GM18519 (cell line): ENCODE measurements around the gene DHCR24.

Experiments used
- ATAC-seq: cut with Tn5 transposase; IDR thresholded peaks from one replicate; pipeline ENCODE4 v1.9.1; 2021; ENCODE audit warnings: mild to moderate bottlenecking, moderate library complexity; ENCODE audit not compliant: unreplicated experiment, low FRiP score

DHCR24 gene

DNA sequence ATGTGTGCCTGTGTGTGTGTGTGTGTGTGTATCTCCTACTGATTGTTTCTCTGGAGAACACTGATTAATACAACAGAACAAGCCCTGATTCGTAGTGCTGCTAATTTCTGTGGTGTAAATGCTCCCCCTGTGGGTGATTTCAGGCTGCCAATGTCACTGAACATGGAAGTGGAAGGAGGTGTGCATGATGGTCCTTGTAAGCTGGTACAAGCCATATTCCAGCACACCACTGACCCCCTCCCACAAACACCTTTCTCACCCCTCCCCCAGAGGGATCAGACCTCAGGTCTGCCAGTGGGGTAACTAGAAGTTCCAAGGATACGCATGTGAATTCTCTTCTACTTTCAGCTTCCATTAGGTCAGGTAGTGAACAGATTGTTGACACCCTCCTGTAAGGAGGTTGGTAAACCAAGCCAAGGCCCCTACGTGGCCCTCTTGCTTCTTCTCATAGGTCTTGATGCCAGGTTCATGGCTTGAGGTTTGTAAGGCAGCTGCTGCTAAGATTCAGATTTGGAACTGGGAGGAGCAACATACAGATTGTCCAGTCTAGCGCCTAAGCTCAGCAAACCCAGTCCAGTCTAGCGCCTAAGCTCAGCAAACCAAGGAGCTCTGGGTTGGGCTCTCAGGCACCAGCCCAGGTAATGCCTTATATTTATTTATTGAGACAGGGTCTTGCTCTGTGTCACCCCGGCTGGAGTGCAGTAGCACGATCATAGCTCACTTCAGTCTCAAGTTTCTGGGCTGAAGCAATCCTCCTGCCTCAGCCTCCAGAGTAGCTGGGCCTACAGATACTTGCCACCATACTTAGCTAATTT, 38.7 kb downstream of the DHCR24 start:
- ATAC-seq, result no peak

DNA sequence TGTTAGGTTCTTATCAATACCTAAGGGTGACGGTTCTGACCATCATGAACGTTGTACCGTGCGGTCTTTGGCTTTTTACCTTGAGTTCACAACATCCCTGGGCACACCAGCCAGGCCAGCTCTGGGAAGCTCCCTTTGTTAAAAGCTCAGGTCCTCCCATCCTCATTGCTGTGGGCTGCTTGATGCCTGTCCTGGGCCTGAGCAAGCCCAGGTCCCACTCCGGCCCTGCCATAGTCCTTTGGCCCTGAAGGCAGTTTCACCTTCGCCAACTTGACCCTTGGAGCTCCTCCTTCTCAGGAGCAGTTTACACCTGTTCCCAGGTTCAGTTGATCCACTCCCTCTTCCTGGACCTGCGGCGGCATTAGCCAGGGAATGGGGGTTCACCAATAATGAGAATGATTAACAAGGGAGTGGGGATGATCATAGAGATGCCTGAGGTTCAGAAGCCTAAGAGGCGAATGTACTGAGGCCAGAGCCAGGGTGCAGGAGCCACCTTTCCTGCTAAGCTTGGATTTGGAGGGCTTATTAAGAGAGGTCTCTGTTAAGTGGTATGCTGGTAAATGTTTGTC, 40.2 kb downstream of the DHCR24 start:
- ATAC-seq, result no peak

DNA sequence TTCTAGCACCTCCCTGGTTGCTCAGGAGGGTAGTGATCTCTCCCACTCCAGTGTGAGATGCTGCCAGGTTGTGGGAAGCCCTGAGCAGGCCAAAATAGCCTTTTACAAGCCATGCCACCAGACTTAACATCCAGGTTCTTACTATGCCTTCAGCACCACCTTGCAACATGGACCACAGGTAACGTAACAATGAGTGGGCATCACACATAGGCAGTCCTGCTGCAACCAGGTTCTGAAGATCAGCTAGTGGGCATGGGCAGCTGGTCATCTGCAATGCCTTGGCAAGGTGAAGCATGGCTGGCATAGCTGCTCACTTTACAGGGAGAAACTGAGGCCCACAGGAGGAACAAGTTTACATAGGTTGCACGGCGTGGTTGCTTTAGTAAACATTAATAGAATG, 40.7 kb downstream of the DHCR24 start:
- no peak for ATAC-seq

DNA sequence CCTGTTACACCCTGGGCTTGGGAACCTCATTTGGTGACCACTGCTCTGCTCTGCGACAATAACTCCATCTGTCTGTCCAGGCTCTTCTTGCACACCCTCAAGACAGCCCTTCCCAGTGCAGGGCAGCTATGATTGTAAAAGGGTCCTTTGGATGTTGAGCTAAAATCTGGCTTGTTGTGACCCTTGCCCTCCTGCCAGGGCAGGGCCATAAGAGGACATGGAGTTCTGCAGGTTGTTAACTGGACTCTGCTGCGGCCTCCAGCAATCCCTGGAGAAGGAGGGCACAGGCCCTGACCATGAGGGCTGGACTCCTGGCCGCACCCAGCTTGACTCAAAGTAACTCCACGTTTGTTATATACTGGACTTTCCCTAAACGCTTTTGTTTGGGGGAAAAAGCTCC, 41.2 kb downstream of the DHCR24 start:
- no peak for ATAC-seq

DNA sequence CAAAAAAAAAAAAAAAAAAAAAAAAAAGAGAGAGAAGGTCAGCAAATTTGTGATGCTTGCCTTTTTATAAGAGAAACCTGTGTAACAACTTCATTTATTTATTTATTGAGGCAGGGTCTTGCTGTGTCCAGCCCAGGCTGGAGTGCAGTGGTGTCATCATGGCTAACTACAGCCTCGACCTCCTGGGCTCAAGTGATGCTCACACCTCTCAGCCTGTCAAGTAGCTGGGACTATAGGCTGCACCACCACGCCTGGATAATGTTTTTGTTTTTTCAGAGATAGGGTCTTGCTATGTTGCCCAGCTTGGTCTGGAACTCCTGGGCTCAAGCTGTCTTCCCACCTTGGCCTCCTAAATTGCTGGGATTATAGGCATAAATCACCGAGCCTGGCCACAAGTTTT, 42.4 kb downstream of the DHCR24 start:
- no peak for ATAC-seq

DNA sequence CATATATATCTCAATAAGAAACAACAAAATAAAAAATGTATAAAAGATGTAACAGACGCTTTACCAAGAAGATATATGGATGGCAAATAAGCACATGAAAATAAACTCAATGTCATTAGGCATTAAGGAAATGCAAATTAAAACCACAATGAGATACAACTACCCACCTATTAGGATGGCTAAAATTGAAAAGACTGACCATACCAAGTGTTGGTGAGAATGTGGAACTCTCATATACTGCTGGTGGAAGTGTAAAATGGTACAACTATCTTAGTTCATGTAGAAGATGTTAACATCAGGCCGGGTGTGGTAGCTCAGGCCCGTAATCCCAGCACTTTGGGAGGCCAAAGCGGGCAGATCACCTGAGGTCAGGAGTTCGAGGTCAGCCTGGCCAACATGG, 43.5 kb downstream of the DHCR24 start:
- ATAC-seq, result no peak

DNA sequence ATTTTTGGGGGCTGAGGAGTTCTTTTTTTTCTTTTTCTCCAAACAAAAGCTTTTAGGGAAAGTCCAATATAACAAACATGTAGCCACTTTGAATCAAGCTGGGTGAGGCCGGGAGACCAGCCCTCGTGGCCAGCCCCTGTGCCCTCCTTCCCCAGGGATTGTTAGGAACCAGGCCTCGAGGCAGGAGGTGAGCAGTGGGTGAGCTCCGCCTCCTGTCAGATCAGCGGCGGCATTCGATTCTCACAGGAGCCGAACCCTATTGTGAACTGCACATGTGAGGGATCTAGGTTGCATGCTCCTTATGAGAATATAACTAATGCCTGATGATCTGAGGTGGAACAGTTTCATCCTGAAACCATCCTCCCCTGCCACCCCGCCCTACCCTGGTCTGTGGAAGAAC, 44.0 kb downstream of the DHCR24 start:
- ATAC-seq, result no peak

DNA sequence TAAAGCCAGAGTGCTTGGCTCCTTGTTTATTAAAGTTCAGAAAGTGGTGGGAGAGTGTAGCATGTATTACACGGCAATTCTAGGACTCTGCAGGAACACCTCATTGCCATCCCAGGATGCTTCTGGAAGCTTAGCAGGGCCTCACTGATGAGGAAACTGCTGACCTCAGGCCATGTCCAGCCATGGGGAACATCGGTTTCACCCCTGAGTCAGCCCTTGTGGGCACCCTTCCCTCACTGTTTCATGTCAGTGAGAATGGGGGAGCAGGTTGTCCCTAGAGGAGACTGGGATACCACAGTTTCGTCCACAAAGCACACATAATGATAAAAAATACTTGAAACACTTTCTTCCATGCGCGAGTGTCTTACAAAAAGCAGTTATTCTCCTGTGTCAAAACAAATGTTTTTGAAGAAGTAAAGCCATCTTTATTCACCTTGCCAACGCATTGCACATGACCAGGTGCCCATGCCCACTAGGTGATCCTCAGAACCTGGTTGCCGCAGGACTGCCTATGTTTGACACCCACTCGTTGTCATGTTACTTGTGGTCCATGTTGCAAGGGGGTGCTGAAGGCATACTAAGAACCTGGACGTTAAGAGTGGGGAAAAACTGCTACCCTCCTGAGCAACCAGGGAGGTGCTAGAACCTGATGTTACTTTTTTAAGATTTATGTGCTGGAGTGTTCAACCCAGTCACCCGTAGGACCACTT, 44.6 kb downstream of the DHCR24 start:
- ATAC-seq, result no peak

DNA sequence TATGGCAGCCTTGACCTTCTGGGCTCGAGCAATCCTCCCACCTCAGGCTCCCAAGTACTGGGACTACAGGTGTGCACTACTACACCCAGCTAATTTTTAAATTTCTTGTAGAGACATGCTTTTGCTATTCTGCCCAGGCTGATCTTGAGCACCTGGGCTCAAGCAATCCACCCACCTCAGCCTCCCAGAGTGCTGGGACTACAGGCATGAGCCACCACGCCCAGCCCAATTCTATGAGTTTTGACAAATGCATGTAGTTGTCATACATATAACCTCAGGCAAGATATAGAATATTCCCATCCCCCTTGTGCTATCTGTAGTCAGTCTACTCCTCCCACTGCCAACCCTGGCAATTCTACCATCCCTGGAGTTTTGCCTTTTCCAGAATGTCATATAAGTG, 47.2 kb downstream of the DHCR24 start:
- ATAC-seq, result no peak

DNA sequence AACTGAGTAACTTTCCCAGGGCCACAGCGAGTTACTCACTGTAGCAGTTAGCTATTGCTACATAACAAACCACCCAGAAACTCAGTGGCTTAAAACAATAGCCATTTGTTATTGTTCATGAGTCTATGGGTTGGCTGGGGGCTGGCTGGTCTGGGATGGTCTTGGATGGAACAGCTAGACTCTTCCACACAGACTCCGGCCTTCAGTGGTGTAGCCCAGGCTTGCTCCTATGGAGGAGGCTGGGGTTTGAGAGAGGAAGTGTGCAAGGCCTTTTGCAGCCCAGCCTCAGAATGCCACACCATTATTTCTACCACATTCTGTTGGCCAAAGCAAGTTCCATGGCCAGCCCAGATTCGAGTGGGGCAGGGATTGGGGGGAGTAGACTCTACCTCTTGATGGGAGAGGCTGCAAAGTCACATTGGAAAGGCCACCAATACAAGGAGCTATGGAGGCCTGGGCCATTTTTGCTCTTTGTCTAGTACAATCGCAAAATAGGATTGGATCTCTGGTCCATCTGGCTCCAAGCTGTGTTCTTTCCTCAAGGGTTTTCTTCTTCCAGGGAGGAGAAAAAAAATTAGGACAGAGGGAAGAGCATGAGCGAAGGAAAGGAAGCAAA, 48.3 kb downstream of the DHCR24 start:
- no peak for ATAC-seq

DNA sequence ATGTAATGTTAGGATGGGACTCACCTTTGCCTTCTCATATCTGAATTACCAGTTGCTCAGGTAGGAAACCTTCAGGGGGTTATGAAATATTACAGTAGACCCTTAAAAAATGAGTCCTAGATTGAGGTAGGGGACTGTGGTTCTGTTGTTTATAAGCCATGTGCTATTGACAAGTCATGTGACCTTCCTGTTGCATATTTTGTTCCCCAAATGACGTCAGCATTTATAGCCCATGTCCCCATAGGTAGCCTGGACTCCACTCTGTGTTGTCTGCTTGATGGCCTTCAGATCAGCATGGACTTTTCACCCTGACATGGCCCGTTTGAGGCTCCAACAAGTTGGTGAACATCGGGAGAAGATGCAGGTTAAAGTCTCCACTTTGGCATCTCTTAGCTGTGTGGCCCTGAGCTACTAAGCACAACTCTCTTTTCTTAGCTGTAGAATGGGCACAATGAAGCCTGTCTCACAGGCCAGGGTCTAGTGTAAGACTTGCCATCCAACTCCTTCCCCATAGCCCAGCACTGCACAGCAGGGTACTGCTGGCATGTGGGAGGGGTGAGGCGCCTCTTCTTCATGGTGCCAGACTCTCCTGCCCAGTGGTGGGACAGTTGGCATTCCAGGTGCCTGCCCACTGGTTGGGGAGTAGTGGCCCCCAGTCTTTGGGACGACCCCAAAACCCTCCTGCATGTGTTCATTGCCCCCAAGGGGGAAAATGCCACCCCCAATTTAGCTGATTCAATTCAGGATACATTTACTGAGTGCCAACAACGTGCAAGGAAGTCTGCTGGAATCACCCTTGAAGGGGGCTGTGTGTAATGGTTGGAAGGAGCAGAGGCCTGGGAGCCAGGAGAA, 49.8 kb downstream of the DHCR24 start:
- ATAC-seq, result no peak

DNA sequence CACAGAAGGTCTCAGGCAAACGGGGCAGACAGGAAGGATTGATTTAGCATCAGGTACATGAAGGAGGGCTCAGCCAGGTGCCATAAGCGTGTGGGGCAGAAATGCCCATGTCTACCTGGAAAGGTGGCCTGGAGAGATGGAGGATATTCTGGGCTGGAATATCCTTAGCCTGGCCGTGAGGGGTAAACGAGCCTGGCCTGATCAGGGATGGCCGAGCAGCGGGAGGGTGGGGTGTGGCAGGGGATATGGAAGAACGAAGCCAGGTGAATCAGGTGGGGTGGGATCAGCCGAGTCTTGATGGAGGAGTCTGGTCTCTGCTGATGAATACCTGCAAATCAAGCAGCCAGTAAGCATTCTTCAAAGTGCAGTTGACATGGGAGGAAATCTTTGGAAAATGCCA, 50.4 kb downstream of the DHCR24 start:
- no peak for ATAC-seq

DNA sequence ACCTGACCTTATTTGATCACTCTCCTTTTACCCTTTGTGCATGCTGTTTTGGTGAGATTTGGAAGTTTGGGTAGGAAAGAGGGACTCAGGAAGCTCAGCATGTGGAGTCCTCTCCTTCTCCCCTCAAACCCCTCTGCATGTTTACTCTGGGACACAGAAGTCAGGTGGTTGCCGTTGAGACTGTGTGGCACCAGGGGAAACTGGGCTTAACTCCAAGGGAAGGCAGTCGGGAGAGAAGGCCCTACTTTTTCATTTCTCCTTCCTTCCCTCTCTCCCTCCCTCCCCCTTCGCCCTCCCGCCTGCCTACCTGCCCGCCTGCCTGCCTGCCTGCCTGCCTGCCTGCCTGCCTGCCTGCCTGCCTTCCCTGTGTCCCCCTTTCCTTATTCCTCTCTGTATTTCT, 51.0 kb downstream of the DHCR24 start:
- no peak for ATAC-seq

DNA sequence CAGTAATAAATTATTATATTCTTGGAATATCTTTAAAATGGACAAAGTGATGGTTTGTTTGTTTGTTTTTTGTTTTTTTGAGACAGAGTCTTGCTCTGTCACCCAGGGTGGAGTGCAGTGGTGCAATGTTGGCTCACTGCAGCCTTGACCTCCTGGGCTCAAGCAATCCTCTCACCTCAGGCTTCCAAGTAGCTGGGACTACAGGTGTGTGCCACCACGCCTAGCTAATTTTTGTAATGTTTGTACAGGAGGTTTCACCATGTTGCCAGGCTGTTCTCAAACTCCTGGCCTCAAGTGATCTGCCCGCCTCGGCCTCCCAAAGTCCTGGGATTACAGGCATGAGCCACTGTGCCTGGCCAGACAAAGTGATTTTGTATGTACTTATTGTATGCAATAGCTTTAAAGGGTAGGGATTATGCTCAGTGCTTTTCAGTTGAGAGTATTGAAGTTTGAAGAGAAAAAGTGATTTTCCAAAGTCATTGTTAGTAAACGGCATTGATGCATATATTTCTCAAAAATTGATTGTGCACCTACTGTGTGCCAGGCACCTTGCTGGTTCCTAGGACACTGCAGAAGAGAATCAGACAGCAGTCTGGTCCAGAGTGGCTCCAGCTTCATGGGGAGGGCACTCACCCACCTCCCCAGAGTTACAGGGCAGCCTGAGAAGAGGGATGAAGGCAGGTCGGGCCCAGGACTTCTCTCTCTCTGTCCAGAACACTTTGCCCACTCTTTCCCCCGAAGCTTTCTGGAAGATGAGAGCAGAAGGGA, 51.7 kb downstream of the DHCR24 start:
- ATAC-seq, result no peak

DNA sequence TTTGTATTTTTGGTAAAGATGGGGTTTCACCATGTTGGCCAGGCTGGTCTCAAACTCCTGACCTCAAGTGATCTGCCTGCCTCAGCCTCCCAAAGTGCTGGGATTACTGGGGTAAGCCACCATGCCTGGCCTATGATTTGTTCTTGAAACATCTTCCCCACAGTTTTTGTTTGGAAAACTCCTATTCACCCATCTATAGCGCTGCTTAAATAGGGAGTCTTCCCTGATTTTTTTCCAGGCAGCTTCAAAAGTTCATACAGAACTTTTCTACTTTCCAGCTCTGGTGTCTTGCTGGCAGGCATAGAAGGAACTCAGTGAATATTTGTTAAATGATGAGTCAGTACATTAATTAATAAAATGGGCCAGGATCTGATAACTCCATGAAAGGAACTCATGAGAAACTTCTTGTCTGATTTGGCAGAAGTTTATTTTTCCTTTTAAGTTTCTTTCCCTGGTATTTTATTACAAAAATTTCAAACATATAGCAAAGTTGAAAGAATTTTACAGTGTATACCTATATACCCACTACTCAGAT, 52.9 kb downstream of the DHCR24 start:
- no peak for ATAC-seq

DNA sequence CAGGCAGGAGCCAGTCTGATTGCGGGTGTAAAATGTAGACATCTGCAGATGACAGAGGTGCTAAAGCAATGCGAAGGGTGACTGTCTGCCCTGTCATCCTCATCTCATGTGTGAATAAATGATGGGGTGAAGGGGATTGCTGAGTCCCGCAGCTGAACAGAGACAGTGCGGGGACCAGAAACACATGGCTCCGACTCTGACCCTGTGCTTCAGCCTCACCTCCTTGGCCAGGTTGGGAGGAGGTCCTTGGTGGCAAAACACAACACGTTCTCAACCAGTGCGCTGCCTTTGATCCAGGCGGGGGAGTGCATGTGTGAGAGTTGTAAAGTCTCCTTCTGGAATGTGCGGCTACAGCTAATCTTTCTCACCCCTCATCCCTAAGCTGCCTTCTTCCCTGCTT, 53.9 kb downstream of the DHCR24 start:
- no peak for ATAC-seq

DNA sequence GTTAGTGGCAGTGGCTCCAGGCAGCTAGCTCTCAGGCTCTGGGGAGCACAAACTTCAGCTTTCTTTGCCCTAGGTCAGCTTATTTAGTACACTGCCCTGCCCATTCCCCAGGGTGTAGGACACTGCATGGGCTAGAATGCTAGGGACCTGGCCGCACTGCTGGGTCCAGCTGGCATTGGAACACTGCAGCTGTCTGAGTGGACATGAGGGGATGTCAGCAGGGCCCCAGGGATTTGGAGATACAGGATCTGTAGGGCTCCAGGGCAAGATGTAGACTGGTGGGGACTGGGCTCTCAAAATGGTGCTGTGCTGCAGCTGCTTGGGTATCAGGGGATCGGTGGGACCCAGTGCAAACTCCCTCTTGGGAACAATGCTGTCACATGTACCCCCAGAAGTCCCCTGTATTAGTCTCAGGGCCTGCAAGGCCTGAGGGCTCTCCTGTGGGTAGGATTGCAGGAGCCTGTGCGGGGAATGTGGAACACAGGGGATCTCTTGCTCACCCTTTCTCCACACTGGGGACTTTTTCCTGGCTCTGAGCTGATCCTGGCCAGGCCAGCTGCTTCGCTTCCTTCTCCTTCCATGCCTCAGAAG, 60.7 kb downstream of the DHCR24 start:
- ATAC-seq, result no peak

DNA sequence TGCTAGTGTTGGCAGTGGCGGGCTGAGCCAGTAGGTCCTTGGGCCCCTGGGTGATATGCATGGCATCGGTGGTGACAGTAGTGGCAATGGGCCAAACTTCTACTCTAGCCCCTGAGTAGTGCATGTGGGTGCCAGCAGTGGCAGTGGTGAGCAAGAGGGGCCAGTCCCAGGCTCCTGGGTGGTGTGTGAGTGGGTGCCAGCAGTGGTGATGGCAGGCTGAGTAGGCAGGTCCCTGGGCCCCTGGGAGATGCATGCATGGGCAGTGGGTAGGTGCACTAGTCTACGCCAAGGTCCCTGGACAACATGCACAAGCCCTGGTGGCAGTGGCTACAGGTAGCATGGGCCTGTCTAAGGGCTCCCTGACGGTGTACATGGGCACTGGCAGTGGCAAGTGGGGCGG, 61.3 kb downstream of the DHCR24 start:
- ATAC-seq, result no peak

DNA sequence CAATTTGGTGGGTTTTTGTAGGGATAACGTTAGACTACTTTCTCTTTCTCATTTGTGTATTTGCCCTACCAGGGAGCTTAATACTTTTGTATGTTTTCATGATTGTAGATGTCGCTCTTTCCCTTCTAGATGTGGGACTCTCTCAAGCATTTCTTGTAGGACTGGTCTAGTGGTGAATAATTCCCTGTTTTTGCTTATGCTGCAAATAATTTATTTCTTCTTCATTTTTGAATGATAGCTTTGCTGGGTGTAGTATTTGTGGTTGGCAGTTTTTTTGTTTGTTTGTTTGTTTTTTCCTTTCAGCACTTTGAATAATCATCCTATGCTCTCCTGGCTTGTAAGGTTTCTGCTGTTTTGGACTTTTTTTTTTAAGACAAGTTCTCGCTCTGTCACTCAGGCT, 63.3 kb downstream of the DHCR24 start:
- ATAC-seq, result no peak
